NK-92 (cell line): Measurements from ENCODE around the gene PDLIM4.

ENCODE experiments used
- DNase-seq: peaks from one replicate; lab custom pipeline; 2025; ENCODE audit not compliant: unreplicated experiment; lab: John Stamatoyannopoulos, UW

PDLIM4 gene

GRCh38 chr5:132253008-132253441, 4.5 kb upstream of the PDLIM4 start:
- DNase-seq, result no peak

GRCh38 chr5:132253452-132254320, 3.8 kb upstream of the PDLIM4 start:
- DNase-seq, result no peak

GRCh38 chr5:132254321-132254977, 3.0 kb upstream of the PDLIM4 start:
- DNase-seq, result no peak

GRCh38 chr5:132256086-132256782, 1.3 kb upstream of the PDLIM4 start:
- no peak for DNase-seq

DNA sequence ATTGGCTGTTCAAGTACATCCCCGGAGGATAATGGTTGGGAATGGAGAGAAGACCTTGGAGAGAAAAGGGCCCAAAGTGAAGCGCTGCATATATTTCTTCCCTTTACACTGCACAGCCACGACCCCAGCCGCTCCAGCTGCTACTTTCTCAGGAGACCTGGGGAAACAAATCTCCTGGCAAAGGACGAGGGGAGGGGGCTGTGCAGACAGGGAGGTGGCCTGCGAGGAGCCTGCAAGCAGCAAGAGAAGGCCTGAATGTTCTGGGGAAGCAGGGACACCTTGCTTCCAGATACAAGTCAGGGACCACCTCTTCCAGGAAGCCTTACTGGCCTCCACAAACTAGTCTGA, 739 bp upstream of the PDLIM4 start:
- no peak for DNase-seq

GRCh38 chr5:132258102-132259068, 889 bp downstream of the PDLIM4 start:
- DNase-seq, result no peak

- no peak for DNase-seq
Observed at GRCh38 chr5:132259069-132259851, 1.8 kb downstream of the PDLIM4 start.

GRCh38 chr5:132260051-132260450, 2.6 kb downstream of the PDLIM4 start:
- no peak for DNase-seq

DNA sequence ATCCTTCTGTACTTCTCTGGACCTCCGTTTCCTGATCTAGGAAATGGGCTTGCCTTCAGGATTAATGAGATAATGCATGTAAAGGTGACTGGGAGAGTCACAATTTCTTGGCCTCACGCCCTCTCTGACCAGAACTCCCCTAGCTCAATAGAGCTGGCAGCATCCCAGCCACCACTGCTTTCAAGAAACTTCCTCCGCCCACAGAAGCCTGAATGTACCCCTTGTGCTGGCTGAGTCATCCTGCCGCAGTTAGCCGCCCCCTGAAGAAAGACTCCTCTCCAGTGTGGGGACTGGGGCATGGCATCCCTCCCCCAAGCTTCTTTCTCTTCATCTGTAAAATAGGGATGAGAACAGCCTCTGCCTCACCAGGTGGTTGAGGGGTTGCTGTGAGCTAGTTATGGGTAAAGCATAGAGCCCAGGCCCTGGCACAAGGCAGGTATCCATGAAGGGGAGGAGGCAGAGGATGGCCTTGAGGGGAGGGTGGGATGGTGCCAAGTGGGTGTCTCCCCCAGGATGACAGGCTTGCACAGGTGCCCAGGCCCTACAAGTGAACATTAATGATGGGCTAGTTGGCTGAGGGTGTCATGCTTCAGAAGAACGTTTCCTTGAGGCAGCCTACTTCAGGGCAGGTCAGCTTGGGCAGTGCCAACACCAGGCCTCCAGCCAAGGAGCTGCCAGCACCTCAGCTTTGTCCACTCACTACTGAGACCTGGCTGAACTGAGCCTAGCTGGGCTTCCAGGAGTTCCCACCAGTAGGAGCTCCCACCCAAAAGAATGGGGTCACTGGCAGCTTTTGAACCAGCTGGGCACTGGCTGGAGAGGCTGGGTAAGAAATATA, 3.4 kb downstream of the PDLIM4 start:
- no peak for DNase-seq

DNA sequence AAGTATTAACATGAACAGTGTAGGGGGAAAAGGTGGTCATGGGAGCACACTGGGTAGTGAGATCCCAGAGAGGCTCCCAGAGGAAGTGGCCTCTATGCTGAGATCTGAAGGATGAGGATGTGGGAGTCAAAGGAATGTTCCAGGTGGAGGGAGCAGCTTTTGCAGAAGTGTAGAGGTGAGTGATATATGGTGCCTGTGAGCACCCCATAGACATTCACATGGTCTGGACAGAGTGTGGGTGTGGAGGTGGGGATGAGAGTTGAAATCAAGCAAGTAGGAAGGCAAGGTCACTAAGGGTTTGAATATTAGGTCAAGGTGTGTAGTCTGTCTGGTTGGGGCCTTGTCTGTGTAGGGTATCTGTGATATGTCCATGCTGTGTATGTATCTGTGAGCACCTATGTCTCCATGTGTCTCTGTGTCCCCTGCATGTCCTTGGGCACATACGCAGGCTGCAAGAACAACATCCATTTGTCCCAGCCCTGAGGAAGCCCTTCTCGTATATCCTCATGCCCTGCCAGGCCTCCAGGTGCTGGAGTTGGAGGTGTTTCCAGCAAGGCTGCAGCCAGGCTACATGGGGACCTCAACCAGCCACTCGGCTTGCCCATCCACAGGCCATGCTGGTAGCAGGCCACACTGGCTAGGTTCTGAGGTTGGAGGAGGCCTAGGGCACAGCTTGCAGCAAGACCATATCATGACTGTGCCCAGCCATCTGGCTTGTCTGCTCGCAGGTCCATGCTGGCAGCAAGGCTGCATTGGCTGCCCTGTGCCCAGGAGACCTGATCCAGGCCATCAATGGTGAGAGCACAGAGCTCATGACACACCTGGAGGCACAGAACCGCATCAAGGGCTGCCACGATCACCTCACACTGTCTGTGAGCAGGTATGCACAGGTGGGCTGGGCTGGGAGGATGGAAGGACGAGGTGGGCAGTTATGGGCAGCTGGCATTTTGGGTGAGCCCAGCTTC, 4.7 kb downstream of the PDLIM4 start:
- no peak for DNase-seq

DNA sequence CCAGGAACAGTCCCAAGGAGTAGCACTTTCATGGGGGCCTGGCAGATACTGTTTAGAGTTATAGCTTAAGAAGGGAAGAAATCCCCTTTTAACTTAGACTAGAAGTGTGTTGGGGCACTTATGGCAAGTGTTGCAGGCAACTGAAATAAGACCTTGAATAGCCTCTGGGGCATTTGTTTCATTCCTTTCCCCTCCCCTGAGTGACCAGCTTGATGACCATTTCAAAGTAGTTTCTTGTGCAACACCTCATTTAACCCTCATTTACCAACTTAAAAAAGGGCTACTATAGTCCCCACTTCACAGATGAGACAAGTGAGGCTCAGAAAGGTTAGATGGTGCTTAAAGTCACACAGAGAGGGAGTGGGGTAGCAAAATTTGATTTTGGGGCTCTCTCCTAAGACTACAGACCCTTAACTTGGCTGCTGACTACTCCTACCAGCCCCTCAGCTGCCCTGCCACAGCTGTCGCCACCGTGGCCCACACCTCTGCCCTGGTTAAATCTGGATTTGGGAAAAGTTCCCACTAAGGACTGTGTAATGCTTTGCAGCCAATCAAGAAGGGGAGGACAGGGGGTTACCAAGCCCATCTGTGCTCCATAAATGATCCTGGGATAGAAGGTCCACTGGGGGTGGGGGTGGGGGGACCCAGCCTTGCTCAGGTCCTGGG, 5.5 kb downstream of the PDLIM4 start:
- no peak for DNase-seq

GRCh38 chr5:132263548-132264261, 6.2 kb downstream of the PDLIM4 start:
- DNase-seq, result no peak

- no peak for DNase-seq
Observed at GRCh38 chr5:132264546-132265335, 7.2 kb downstream of the PDLIM4 start.

- DNase-seq, result no peak
Observed at GRCh38 chr5:132265336-132266030, 8.0 kb downstream of the PDLIM4 start.
